T-helper 2 cell treated with Interferon-gamma antibody and Interleukin-4, amounts not matched to agents 5 μg/mL and 100 μg/mL, for 36 hours (primary cell): ENCODE measurements around the gene TMEM198.

Source experiments
- DNase-seq: peaks from one replicate; pipeline ENCODE4 v3.0.0; 2021; ENCODE audit warnings: low spot score
- H3K27ac Mint-ChIP-seq: one replicate; pipeline ENCODE4 v1.8.0; 2021; ENCODE audit warnings: mild to moderate bottlenecking, mixed read lengths
- H3K27me3 Mint-ChIP-seq: one replicate; pipeline ENCODE4 v1.8.0; 2021; ENCODE audit warnings: low read depth, mixed read lengths
- H3K36me3 Mint-ChIP-seq: one replicate; pipeline ENCODE4 v1.8.0; 2021; ENCODE audit warnings: low read depth, mixed read lengths
- H3K4me1 Mint-ChIP-seq: one replicate; pipeline ENCODE4 v1.8.0; 2021; ENCODE audit warnings: low read depth, mixed read lengths
- H3K4me3 Mint-ChIP-seq: one replicate; pipeline ENCODE4 v1.8.0; 2022; ENCODE audit warnings: mild to moderate bottlenecking, moderate library complexity, mixed read lengths
- H3K9me3 Mint-ChIP-seq: one replicate; pipeline ENCODE4 v1.8.0; 2021; ENCODE audit warnings: mixed read lengths

The TMEM198 gene

GRCh38 chr2:219514196-219514761, 29.5 kb upstream of the TMEM198 start, which contains the start of gene ASIC4:
TSS of gene ASIC4 (plus strand) at chr2:219514482. CDS start at chr2:219514725, 243 bp downstream.
- no peak for DNase-seq
- Mint-ChIP-seq H3K4me1 (peaks cover 11% of the 10 kb centered on the region), H3K36me3 (no peaks in the 10 kb centered on the region), H3K27ac (no peak within 1 kb of the TSS), H3K9me3 (no peaks in the 10 kb centered on the region), H3K4me3 (no peak within 1 kb of the TSS), H3K27me3 (peaks cover 77% of the 10 kb centered on the region)

- H3K36me3 Mint-ChIP-seq, result no peaks in the 10 kb centered on the region
- H3K4me3 Mint-ChIP-seq, result no peak overlapping the region
- peaks cover 72% of the 10 kb centered on the region for H3K27me3 Mint-ChIP-seq
- no peaks in the 10 kb centered on the region for H3K9me3 Mint-ChIP-seq
- no peak for DNase-seq
- H3K4me1 Mint-ChIP-seq, result peaks cover 11% of the 10 kb centered on the region
- no peak overlapping the region for H3K27ac Mint-ChIP-seq
These were observed 29.0 kb upstream of the TMEM198 start for GRCh38 chr2:219514836-219515235.

GRCh38 chr2:219515874-219516629, 27.8 kb upstream of the TMEM198 start:
- no peak for DNase-seq
- no peak overlapping the region for H3K4me3 Mint-ChIP-seq
- H3K9me3 Mint-ChIP-seq, result no peaks in the 10 kb centered on the region
- no peak overlapping the region for H3K27ac Mint-ChIP-seq
- H3K27me3 Mint-ChIP-seq, result peaks cover 69% of the 10 kb centered on the region
- H3K4me1 Mint-ChIP-seq, result peaks cover 5% of the 10 kb centered on the region
- no peaks in the 10 kb centered on the region for H3K36me3 Mint-ChIP-seq

DNA sequence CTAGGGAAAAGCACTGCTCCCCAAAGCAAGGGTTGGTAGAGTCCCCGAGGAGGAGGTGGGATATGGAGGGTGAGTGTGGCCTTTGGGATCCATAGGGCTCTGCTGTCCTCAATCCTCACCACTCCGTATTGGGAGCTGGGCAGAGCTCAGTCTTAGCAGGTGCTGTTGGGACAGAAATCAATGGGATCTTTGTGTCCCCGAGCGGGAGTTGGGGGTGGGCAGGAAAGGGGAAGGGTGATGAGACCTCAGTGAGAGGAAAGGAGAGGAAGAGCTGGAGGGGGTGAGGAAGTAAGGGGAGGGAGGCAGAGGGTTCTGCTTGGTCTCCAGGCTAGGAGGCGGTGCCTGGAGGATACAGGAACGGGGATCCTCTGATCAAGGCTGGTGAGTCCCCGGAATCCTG, 26.9 kb upstream of the TMEM198 start:
- Mint-ChIP-seq H3K36me3 (no peaks in the 10 kb centered on the region), H3K4me3 (no peak overlapping the region), H3K9me3 (no peaks in the 10 kb centered on the region), H3K27me3 (peaks cover 70% of the 10 kb centered on the region), H3K4me1 (peaks cover 5% of the 10 kb centered on the region), H3K27ac (no peak overlapping the region)
- no peak for DNase-seq

DNA sequence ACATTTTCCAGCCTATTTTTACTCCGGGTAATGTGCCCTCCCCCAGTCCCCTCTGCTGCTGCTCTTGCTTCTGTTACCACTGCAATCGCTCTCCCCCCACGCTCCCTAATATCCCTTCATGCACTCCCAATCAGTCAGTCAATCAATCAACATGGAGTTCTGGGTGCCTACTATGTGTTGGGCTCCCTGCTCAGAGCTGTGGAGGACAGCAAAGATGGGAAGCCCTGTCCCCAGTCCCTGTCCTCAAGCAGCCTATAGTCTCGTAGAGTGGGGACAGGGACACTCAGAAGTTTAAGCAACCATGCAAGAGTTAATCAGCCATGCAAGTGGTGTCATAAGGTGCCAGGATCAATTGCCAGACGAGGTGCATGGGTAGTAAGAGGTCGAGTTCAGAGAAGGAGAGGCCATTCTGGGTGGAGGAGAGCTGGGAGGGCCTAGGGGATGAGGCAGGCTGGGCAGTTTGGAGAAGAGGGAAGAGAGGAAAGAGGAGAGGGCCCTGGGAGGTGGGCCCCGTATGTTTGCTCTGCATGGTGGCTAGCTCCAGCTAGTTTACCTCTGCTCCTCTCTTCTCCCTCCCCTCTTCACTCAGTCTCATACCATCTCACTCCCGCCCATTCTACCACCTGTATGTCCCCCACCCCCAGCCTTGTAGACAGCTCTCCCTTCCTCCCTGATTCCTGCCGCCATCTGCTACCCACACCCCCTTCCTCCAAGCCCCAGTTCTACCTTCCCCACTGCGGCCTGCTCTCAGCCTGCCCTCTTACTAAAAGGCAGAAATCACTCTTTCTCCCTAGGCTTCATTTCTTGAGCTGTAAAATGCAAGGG, 25.7 kb upstream of the TMEM198 start:
- Mint-ChIP-seq H3K4me3 (no peak overlapping the region), H3K27me3 (peaks cover 66% of the 10 kb centered on the region), H3K36me3 (no peaks in the 10 kb centered on the region), H3K9me3 (no peaks in the 10 kb centered on the region), H3K27ac (no peak overlapping the region), H3K4me1 (peaks cover 6% of the 10 kb centered on the region)
- no peak for DNase-seq

- peaks cover 67% of the 10 kb centered on the region for H3K27me3 Mint-ChIP-seq
- no peak overlapping the region for H3K27ac Mint-ChIP-seq
- H3K36me3 Mint-ChIP-seq, result no peaks in the 10 kb centered on the region
- DNase-seq, result no peak
- peaks cover 1% of the 10 kb centered on the region for H3K4me1 Mint-ChIP-seq
- no peaks in the 10 kb centered on the region for H3K9me3 Mint-ChIP-seq
- no peak overlapping the region for H3K4me3 Mint-ChIP-seq
These were observed 24.3 kb upstream of the TMEM198 start for GRCh38 chr2:219519526-219519916.

DNA sequence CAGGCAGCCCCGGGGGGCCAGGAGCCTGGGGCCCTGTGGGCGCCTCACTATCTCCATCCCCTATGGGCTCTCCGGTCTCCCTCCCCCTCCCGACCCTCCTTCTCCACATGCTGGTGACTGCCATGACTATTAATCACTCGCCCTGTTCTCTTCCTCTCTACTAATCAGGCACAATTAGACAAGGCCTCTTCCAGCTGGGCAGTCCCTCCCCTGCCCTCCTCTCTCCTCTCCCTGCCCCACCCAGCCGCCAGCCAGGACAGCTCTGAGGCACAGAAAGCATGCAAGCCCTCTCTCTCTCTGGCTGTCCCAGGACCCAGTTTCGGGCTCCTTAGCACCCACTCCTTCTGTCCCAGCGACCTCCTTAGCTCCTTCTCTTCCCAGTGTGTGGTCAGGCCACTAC, 23.7 kb upstream of the TMEM198 start:
- Mint-ChIP-seq H3K4me3 (no peak overlapping the region), H3K9me3 (no peaks in the 10 kb centered on the region), H3K27me3 (peaks cover 71% of the 10 kb centered on the region), H3K27ac (no peak overlapping the region), H3K4me1 (peaks cover 1% of the 10 kb centered on the region), H3K36me3 (no peaks in the 10 kb centered on the region)
- DNase-seq, result no peak

- no peak for DNase-seq
- Mint-ChIP-seq H3K4me1 (peaks cover 1% of the 10 kb centered on the region), H3K9me3 (no peaks in the 10 kb centered on the region), H3K36me3 (no peaks in the 10 kb centered on the region), H3K27ac (no peak overlapping the region), H3K27me3 (peaks cover 72% of the 10 kb centered on the region), H3K4me3 (no peak overlapping the region)
These were observed 22.6 kb upstream of the TMEM198 start for GRCh38 chr2:219521066-219521880.

DNA sequence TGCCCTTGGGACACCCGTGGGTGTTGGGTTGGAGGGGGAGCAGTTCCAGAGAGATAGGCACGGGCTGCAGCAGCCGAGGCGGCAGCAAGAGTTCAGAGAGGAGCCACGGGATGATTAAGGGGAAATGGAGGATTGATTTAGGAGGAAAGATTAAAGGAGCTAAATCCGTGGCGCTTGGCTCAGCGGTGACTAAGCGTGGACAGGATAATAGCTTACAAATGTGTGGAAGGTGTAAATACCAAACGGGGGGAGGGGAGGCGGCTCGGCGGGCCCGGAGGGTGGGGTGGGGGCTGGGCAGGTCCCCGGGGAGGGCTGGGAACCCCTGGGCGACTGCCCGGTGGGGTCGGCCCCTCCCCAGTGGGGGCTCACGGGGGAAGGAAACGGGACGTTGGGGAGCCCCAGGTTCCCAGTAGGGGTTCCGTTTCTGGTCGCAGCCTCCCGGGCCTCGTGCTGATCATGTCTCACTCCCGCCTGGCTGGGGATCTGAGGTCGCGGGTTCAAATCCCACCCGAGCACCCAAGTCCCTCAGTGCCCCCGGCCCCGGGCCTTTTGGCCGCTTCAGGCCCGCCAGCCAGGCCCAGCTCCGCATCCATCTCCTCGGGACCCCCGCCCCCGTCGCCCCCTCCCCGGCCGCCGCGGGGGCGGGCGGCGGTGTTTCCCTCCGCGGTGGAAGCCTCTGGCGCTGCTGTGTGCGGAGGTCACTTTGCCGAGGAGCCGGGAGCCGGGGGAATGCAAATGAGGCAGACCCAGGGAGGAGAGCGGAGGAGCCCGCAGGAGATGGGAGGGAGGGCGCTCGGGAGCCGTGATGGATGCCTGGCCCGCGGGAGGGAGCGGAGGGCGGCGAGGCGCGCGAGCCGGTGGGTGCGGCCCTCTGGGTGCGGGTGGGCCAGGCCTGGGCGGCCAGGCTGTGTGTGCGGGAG, 21.5 kb upstream of the TMEM198 start:
- Mint-ChIP-seq H3K9me3 (no peaks in the 10 kb centered on the region), H3K27me3 (peaks cover 74% of the 10 kb centered on the region), H3K36me3 (no peaks in the 10 kb centered on the region), H3K27ac (no peak overlapping the region), H3K4me1 (peaks cover 1% of the 10 kb centered on the region), H3K4me3 (no peak overlapping the region)
- no peak for DNase-seq

- peaks cover 74% of the 10 kb centered on the region for H3K27me3 Mint-ChIP-seq
- peaks cover 1% of the 10 kb centered on the region for H3K4me1 Mint-ChIP-seq
- H3K36me3 Mint-ChIP-seq, result no peaks in the 10 kb centered on the region
- no peaks in the 10 kb centered on the region for H3K9me3 Mint-ChIP-seq
- no peak for DNase-seq
- H3K27ac Mint-ChIP-seq, result no peak overlapping the region
- H3K4me3 Mint-ChIP-seq, result no peak overlapping the region
These were observed 20.7 kb upstream of the TMEM198 start for GRCh38 chr2:219523031-219523671.

- no peaks in the 10 kb centered on the region for H3K36me3 Mint-ChIP-seq
- no peak overlapping the region for H3K4me3 Mint-ChIP-seq
- no peak overlapping the region for H3K27ac Mint-ChIP-seq
- H3K27me3 Mint-ChIP-seq, result peaks cover 86% of the 10 kb centered on the region
- peaks cover 1% of the 10 kb centered on the region for H3K4me1 Mint-ChIP-seq
- no peak for DNase-seq
- H3K9me3 Mint-ChIP-seq, result no peaks in the 10 kb centered on the region
These were observed 19.0 kb upstream of the TMEM198 start for GRCh38 chr2:219524817-219525216.

DNA sequence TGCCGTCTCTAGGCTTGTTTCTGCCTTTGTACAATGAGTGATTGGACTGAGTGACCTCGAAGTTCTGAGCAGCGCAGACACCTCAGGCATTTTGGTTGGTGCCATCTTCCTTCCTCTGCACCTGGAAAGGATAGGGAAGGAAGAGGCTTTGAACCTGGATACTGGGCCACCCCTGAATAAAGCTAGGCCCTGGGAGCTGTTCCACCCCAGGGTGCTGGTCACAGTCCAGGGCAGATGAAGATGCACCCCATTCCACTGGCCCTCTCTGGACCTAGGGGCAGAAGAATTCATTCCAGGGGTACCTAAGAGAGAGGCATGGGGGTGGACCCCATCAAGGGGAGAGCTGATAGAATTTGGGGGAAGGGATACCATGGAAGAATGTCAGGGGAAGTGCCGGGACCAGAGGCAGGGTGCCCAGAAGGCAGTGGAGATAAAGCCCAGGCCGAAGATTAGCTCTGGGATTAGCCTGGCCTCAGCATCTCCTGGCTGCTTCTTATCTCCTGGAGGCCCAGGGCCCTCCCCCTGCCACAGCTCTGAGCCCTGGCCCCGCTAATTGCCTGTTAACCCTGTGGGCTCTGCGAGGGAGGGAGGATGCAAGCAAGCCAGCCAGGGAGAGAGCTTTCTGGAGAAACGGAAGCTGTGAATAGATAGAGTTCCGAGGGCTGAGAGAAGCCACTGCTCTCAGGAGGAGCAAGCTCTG, 18.1 kb upstream of the TMEM198 start:
- no peaks in the 10 kb centered on the region for H3K9me3 Mint-ChIP-seq
- H3K27me3 Mint-ChIP-seq, result peaks cover 86% of the 10 kb centered on the region
- no peak overlapping the region for H3K4me3 Mint-ChIP-seq
- DNase-seq, result no peak
- H3K36me3 Mint-ChIP-seq, result no peaks in the 10 kb centered on the region
- peaks cover 1% of the 10 kb centered on the region for H3K4me1 Mint-ChIP-seq
- no peak overlapping the region for H3K27ac Mint-ChIP-seq
